ENCODE results near the gene CLASP1.
"Not testable (repeated sequence)": the region's sequence is repeated elsewhere in the genome, so short reads cannot be mapped to it uniquely, and the experiment has no call there.

CLASP1 gene

GRCh38 chr2:121480826-121481225 lies 168.4 kb downstream of the CLASP1 start:
- H3K27ac ChIP-seq (ENCODE audit: low read depth, low read length, poor library complexity, severe bottlenecking), result no peak overlapping the region
- no peak overlapping the region for H3K4me3 ChIP-seq (ENCODE audit: low read depth, low read length, poor library complexity, severe bottlenecking)
- 0 out of 2 replicates have a peak, but pooled peaks cover 6% of the 10 kb centered on the region for H3K79me2 ChIP-seq (ENCODE audit: insufficient read depth, low read length)

GRCh38 chr2:121479882-121480522 lies 169.3 kb downstream of the CLASP1 start:
- H3K4me2 ChIP-seq (ENCODE audit: low read length), result no peak overlapping the region
- no peak overlapping the region for H3K27ac ChIP-seq (ENCODE audit: low read depth, low read length, poor library complexity, severe bottlenecking)
- H3F3A ChIP-seq (ENCODE audit: insufficient read depth, low read length), result no peaks in the 10 kb centered on the region
- no peak for TF ChIP-seq EZH2 (IDR thresholded peaks at IDR 0.05; ENCODE audit: borderline replicate concordance, low read length)
- TF ChIP-seq CTCF (IDR thresholded peaks at IDR 0.05; ENCODE audit: low read length), result peak; percentile 49
- no peaks in the 10 kb centered on the region for H4K20me1 ChIP-seq (ENCODE audit: insufficient read depth, low read length)
- peaks cover 4% of the 10 kb centered on the region; the same call in 1 of the 2 replicates for H3K36me3 ChIP-seq (ENCODE audit: insufficient read depth, low read length)
- H3K27me3 ChIP-seq (ENCODE audit: insufficient read depth, low read length), result no peaks in the 10 kb centered on the region
- no peaks in the 10 kb centered on the region for H3K9me2 ChIP-seq (ENCODE audit: low read depth, low read length)
- H3K9ac ChIP-seq (ENCODE audit: low read length), result no peak overlapping the region
- H3K79me2 ChIP-seq (ENCODE audit: insufficient read depth, low read length), result 0 out of 2 replicates have a peak, but pooled peaks cover 6% of the 10 kb centered on the region
- H3K4me1 ChIP-seq (ENCODE audit: insufficient read depth, low read length, severe bottlenecking), result peaks cover 4% of the 10 kb centered on the region
- no peak overlapping the region for H2AFZ ChIP-seq (ENCODE audit: low read length)
- H3K9me3 ChIP-seq (ENCODE audit: low read length), result no peaks in the 10 kb centered on the region
- no peak overlapping the region for H3K4me3 ChIP-seq (ENCODE audit: low read depth, low read length, poor library complexity, severe bottlenecking)

More at GRCh38 chr2:121480826-121481225, 168.4 kb downstream of the CLASP1 start:
- no peaks in the 10 kb centered on the region for H3K9me2 ChIP-seq (ENCODE audit: low read depth, low read length)
- no peak overlapping the region for H3K4me2 ChIP-seq (ENCODE audit: low read length)
- H3F3A ChIP-seq (ENCODE audit: insufficient read depth, low read length), result no peaks in the 10 kb centered on the region
- H3K9ac ChIP-seq (ENCODE audit: low read length), result no peak overlapping the region
- H3K9me3 ChIP-seq (ENCODE audit: low read length), result no peaks in the 10 kb centered on the region
- H4K20me1 ChIP-seq (ENCODE audit: insufficient read depth, low read length), result no peaks in the 10 kb centered on the region
- no peaks in the 10 kb centered on the region for H3K27me3 ChIP-seq (ENCODE audit: insufficient read depth, low read length)
- peaks cover 4% of the 10 kb centered on the region for H3K4me1 ChIP-seq (ENCODE audit: insufficient read depth, low read length, severe bottlenecking)
- no peak for TF ChIP-seq EZH2 (IDR thresholded peaks at IDR 0.05; ENCODE audit: borderline replicate concordance, low read length)
- no peak for TF ChIP-seq CTCF (IDR thresholded peaks at IDR 0.05; ENCODE audit: low read length)
- no peak overlapping the region for H2AFZ ChIP-seq (ENCODE audit: low read length)
- H3K36me3 ChIP-seq (ENCODE audit: insufficient read depth, low read length), result peaks cover 4% of the 10 kb centered on the region; the same call in 1 of the 2 replicates

GRCh38 chr2:121478996-121479745 lies 170.1 kb downstream of the CLASP1 start:
- Histone ChIP-seq H3K9me2 (ENCODE audit: low read depth, low read length) (no peaks in the 10 kb centered on the region), H3K4me3 (ENCODE audit: low read depth, low read length, poor library complexity, severe bottlenecking) (no peak overlapping the region), H3K4me2 (ENCODE audit: low read length) (no peak overlapping the region), H4K20me1 (ENCODE audit: insufficient read depth, low read length) (no peaks in the 10 kb centered on the region), H3F3A (ENCODE audit: insufficient read depth, low read length) (no peaks in the 10 kb centered on the region), H3K27ac (ENCODE audit: low read depth, low read length, poor library complexity, severe bottlenecking) (no peak overlapping the region), H3K4me1 (ENCODE audit: insufficient read depth, low read length, severe bottlenecking) (peaks cover under 1% of the 10 kb centered on the region), H3K9ac (ENCODE audit: low read length) (no peak overlapping the region), H3K79me2 (ENCODE audit: insufficient read depth, low read length) (0 out of 2 replicates have a peak, but pooled peaks cover 6% of the 10 kb centered on the region), H3K36me3 (ENCODE audit: insufficient read depth, low read length) (peaks cover 4% of the 10 kb centered on the region; the same call in 1 of the 2 replicates), H3K9me3 (ENCODE audit: low read length) (no peaks in the 10 kb centered on the region), H3K27me3 (ENCODE audit: insufficient read depth, low read length) (no peaks in the 10 kb centered on the region), H2AFZ (ENCODE audit: low read length) (no peak overlapping the region)
- no peak for TF ChIP-seq EZH2 (IDR thresholded peaks at IDR 0.05; ENCODE audit: borderline replicate concordance, low read length)
- no peak for TF ChIP-seq CTCF (IDR thresholded peaks at IDR 0.05; ENCODE audit: low read length)

- not testable (repeated sequence) for H3K9me3 ChIP-seq (ENCODE audit: low read length); H4K20me1 ChIP-seq (ENCODE audit: insufficient read depth, low read length); H3K27ac ChIP-seq (ENCODE audit: low read depth, low read length, poor library complexity, severe bottlenecking); H3K36me3 ChIP-seq (ENCODE audit: insufficient read depth, low read length); H3K4me2 ChIP-seq (ENCODE audit: low read length); H3F3A ChIP-seq (ENCODE audit: insufficient read depth, low read length); H2AFZ ChIP-seq (ENCODE audit: low read length); H3K4me1 ChIP-seq (ENCODE audit: insufficient read depth, low read length, severe bottlenecking); H3K4me3 ChIP-seq (ENCODE audit: low read depth, low read length, poor library complexity, severe bottlenecking); H3K9me2 ChIP-seq (ENCODE audit: low read depth, low read length); H3K79me2 ChIP-seq (ENCODE audit: insufficient read depth, low read length); H3K27me3 ChIP-seq (ENCODE audit: insufficient read depth, low read length); H3K9ac ChIP-seq (ENCODE audit: low read length)
Observed at GRCh38 chr2:121478358-121478995, 170.8 kb downstream of the CLASP1 start.

Data from OCI-LY1 (cell line).